Motor neuron (in vitro differentiated cells): ENCODE data around the gene GPR158. TPM values are rescaled to one million over a fixed set of nuclear protein-coding genes. Genes with fewer than 3 reads are reported as not detected.

Experiments
- ATAC-seq, 8 experiments: fragments of 200-7000 bp; cut with Tn5 transposase; replicated peaks in 6 of 8; 2 replicates each; pipeline ENCODE4 v1.8.0; 2021; ENCODE audit warnings: mild to moderate bottlenecking in 8 of 8, moderate library complexity in 8 of 8
- H3K27ac ChIP-seq, 2 donors: fragments of 250-450 bp; sonication (Bioruptor Pico); 2 replicates each; pipeline ENCODE4 v1.9.0; 2021; ENCODE audit warnings: antibody characterized with exemption in 2 of 2, mild to moderate bottlenecking in 2 of 2, moderate library complexity in 1 of 2
- H3K4me1 ChIP-seq, 2 donors: fragments of 250-450 bp; sonication (Bioruptor Pico); replicated peaks in 1 of 2; 2 replicates each; pipeline ENCODE4 v1.6.1; 2021; ENCODE audit warnings: antibody characterized with exemption in 2 of 2, mild to moderate bottlenecking in 2 of 2, moderate library complexity in 1 of 2
- H3K4me3 ChIP-seq, 5 donors: fragments of 250-450 bp; sonication (Bioruptor Pico); 2 replicates each; pipeline ENCODE4 v1.9.0; 2021; ENCODE audit warnings: antibody characterized with exemption in 5 of 5, mild to moderate bottlenecking in 5 of 5, moderate library complexity in 4 of 5
- WGBS, 10 experiments: fragments of 450-650 bp; shearing (Covaris generic); methylation state at CpG; one replicate each; pipeline ENCODE4 v1.0.0; 2022; 5-methylcytosine and 5-hydroxymethylcytosine counted together
- in situ Hi-C, 9 experiments: fragments of 400-800 bp; cut with MboI; loops; one replicate each; pipeline ENCODE4 v1.15.0; 2021; ENCODE audit warnings: low sequenced_read_pairs in 9 of 9, low pct_unique_long_range_greater_than_20kb in 2 of 9; ENCODE audit not compliant: unreplicated experiment in 9 of 9
- total RNA-seq, 8 experiments: library from RNA; unstranded; fragments of 300-600 nt; gene quantifications; 2 replicates each; pipeline versions ENCODE4 v1.2.3 to v1.2.4, GENCODE V29; 2022

Gene GPR158
- total RNA-seq, 8 experiments from 2014 or later, result 0.05 to 3.6 (median 1.3) TPM

GRCh38 chr10:25556457-25556856 is 381.7 kb downstream of the GPR158 start:
- Histone ChIP-seq H3K27ac (no peak overlapping the region), H3K4me1 (no peaks in the 10 kb centered on the region), H3K4me3 (no peak overlapping the region)
- WGBS, 10 experiments, result 6 to 100% (median 89%) methylated on average over 1 to 5 of the region's 5 CpGs; no CpG with 5 or more reads in 3 of the 10 experiments
- no peak for ATAC-seq
- in situ Hi-C loops, result no loop called here

GRCh38 chr10:25557136-25557535 is 382.3 kb downstream of the GPR158 start:
- in situ Hi-C loops, result no loop called here
- no peak overlapping the region for H3K27ac ChIP-seq
- ATAC-seq, result no peak

GRCh38 chr10:25561758-25562157 is 387.0 kb downstream of the GPR158 start:
- Histone ChIP-seq H3K4me1 (no peaks in the 10 kb centered on the region), H3K4me3 (no peak overlapping the region), H3K27ac (no peak overlapping the region)
- 0 to 96% (median 44%) methylated on average over 1 to 2 of the region's 2 CpGs; no CpG with 5 or more reads in 1 of the 10 experiments for WGBS, 10 experiments
- in situ Hi-C loops, result no loop called here
- no peak for ATAC-seq

More at GRCh38 chr10:25557136-25557535, 382.3 kb downstream of the GPR158 start:
- Histone ChIP-seq H3K4me3 (no peak overlapping the region), H3K4me1 (no peaks in the 10 kb centered on the region)
- 0 to 100% (median 84%) methylated on average over 1 to 3 of the region's 3 CpGs; no CpG with 5 or more reads in 1 of the 10 experiments for WGBS, 10 experiments

GRCh38 chr10:25562547-25562946 is 387.7 kb downstream of the GPR158 start:
- in situ Hi-C loops, result no loop called here
- H3K4me1 ChIP-seq, result no peaks in the 10 kb centered on the region
- no peak overlapping the region for H3K4me3 ChIP-seq
- WGBS, 10 experiments, result 0 to 100% (median 91%) methylated on average over 1 to 4 of the region's 4 CpGs; no CpG with 5 or more reads in 1 of the 10 experiments
- ATAC-seq, result no peak
- no peak overlapping the region for H3K27ac ChIP-seq

- H3K27ac ChIP-seq, result no peak overlapping the region
- 0 to 100% (median 75%) methylated on average over 2 to 6 of the region's 6 CpGs for WGBS, 10 experiments
- H3K4me1 ChIP-seq, result no peaks in the 10 kb centered on the region
- in situ Hi-C loops, result no loop called here
- ATAC-seq, result no peak
- H3K4me3 ChIP-seq, result no peak overlapping the region
Measured at GRCh38 chr10:25564351-25564750, 389.6 kb downstream of the GPR158 start.

GRCh38 chr10:25565570-25565969 is 390.8 kb downstream of the GPR158 start:
- in situ Hi-C loops, result no loop called here
- H3K4me3 ChIP-seq, result no peak overlapping the region
- no peak for ATAC-seq
- H3K27ac ChIP-seq, result no peak overlapping the region
- 9 to 87% (median 63%) methylated on average over 1 to 7 of the region's 7 CpGs for WGBS, 10 experiments
- no peaks in the 10 kb centered on the region for H3K4me1 ChIP-seq

- H3K4me1 ChIP-seq, result no peaks in the 10 kb centered on the region
- no peak overlapping the region for H3K27ac ChIP-seq
- ATAC-seq, result no peak
- H3K4me3 ChIP-seq, result no peak overlapping the region
- in situ Hi-C loops, result no loop called here
- 0 to 100% (median 78%) methylated on average over 1 to 3 of the region's 3 CpGs for WGBS, 10 experiments
Measured at GRCh38 chr10:25573316-25573715, 398.5 kb downstream of the GPR158 start.

GRCh38 chr10:25575343-25575742 is 400.5 kb downstream of the GPR158 start:
- ATAC-seq, result no peak

GRCh38 chr10:25578061-25578460 is 403.3 kb downstream of the GPR158 start:
- Histone ChIP-seq H3K27ac (no peak overlapping the region), H3K4me3 (no peak overlapping the region), H3K4me1 (no peaks in the 10 kb centered on the region)
- in situ Hi-C loops, result no loop called here
- ATAC-seq, result no peak
- 0 to 100% (median 76%) methylated on average over 1 to 4 of the region's 4 CpGs for WGBS, 10 experiments

More at GRCh38 chr10:25575343-25575742, 400.5 kb downstream of the GPR158 start:
- H3K4me1 ChIP-seq, result no peaks in the 10 kb centered on the region
- in situ Hi-C loops, result no loop called here
- WGBS, 10 experiments, result 0 to 92% (median 53%) methylated on average over 2 to 7 of the region's 7 CpGs
- no peak overlapping the region for H3K4me3 ChIP-seq
- H3K27ac ChIP-seq, result no peak overlapping the region

- H3K27ac ChIP-seq, result no peak overlapping the region
- WGBS, 10 experiments, result 6 to 100% (median 86%) methylated on average over 1 to 5 of the region's 6 CpGs; no CpG with 5 or more reads in 2 of the 10 experiments
- H3K4me1 ChIP-seq, result no peaks in the 10 kb centered on the region
- H3K4me3 ChIP-seq, result no peak overlapping the region
- in situ Hi-C loops, result no loop called here
- ATAC-seq, result no peak
Measured at GRCh38 chr10:25582961-25583360, 408.2 kb downstream of the GPR158 start.

GRCh38 chr10:25600651-25601050 is 425.9 kb downstream of the GPR158 start:
- ATAC-seq, result no peak
- Histone ChIP-seq H3K4me1 (no peaks in the 10 kb centered on the region), H3K27ac (no peak overlapping the region), H3K4me3 (no peak overlapping the region)
- WGBS, 10 experiments, result 0 to 90% (median 38%) methylated on average over 1 to 4 of the region's 4 CpGs; no CpG with 5 or more reads in 2 of the 10 experiments
- in situ Hi-C loops, result no loop called here

GRCh38 chr10:25604591-25604990 is 429.8 kb downstream of the GPR158 start:
- Histone ChIP-seq H3K4me1 (no peaks in the 10 kb centered on the region), H3K4me3 (no peak overlapping the region), H3K27ac (no peak overlapping the region)
- no peak for ATAC-seq
- 10 to 89% (median 75%) methylated on average over 3 to 4 of the region's 4 CpGs; no CpG with 5 or more reads in 1 of the 10 experiments for WGBS, 10 experiments
- in situ Hi-C loops, result no loop called here

GRCh38 chr10:25614652-25615051 is 439.9 kb downstream of the GPR158 start:
- no peak overlapping the region for H3K4me3 ChIP-seq
- in situ Hi-C loops, result no loop called here
- no peaks in the 10 kb centered on the region for H3K4me1 ChIP-seq
- no peak for ATAC-seq
- WGBS, 10 experiments, result 0 to 84% (median 50%) methylated on average over 1 to 2 of the region's 2 CpGs; no CpG with 5 or more reads in 3 of the 10 experiments
- no peak overlapping the region for H3K27ac ChIP-seq

- 59 to 93% (median 70%) methylated on average over 1 to 5 of the region's 5 CpGs; no CpG with 5 or more reads in 5 of the 10 experiments for WGBS, 10 experiments
- H3K4me3 ChIP-seq, result no peak overlapping the region
- H3K27ac ChIP-seq, result no peak overlapping the region
- ATAC-seq, result no peak
- H3K4me1 ChIP-seq, result no peaks in the 10 kb centered on the region
- in situ Hi-C loops, result no loop called here
Measured at GRCh38 chr10:25615926-25616325, 441.1 kb downstream of the GPR158 start.
